ENCODE measurements around the gene SARS1.

SARS1 gene

DNA sequence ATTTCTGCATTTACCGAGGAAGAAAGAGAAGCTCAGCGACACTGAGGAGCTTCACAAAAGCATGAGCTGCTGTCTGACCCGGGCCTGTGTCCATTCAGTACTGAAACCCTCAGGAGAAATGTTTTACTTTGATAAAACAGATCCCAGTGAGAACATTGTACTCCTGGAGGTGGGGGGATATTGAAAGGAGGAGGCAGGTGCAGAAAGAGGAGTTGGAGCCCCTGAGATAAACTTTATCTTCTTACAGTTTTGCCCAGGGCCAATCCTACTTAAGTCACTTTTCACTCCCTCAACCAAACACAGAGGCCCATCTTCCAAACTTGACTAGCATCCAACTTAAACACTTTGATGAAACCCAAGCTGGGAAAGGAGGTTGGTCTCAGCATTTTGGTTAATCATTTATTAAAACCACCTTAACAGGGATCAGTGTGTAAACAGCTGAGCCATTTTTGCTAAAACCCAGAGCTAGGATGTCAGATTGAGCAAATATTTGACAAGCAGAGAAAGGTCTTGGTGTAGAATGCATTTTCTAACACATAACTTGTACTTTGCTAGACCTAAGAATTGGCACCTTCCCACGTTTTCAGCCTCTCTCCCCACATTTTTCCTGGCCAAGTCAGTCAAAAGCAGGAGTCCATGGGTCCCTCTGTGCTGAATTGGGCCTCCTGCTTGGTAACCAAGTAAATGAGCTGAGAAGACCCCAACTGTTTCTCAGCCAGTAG is 32.5 kb upstream of the SARS1 start:
- no peaks in the 10 kb centered on the region for H3K36me3 ChIP-seq
- no peaks in the 10 kb centered on the region for H3K27me3 ChIP-seq
- TF ChIP-seq, protein P1, sequence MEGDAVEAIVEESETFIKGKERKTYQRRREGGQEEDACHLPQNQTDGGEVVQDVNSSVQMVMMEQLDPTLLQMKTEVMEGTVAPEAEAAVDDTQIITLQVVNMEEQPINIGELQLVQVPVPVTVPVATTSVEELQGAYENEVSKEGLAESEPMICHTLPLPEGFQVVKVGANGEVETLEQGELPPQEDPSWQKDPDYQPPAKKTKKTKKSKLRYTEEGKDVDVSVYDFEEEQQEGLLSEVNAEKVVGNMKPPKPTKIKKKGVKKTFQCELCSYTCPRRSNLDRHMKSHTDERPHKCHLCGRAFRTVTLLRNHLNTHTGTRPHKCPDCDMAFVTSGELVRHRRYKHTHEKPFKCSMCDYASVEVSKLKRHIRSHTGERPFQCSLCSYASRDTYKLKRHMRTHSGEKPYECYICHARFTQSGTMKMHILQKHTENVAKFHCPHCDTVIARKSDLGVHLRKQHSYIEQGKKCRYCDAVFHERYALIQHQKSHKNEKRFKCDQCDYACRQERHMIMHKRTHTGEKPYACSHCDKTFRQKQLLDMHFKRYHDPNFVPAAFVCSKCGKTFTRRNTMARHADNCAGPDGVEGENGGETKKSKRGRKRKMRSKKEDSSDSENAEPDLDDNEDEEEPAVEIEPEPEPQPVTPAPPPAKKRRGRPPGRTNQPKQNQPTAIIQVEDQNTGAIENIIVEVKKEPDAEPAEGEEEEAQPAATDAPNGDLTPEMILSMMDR (IDR thresholded peaks at IDR 0.05; ENCODE audit: low read depth, low read length) = no peak
- no peak for DNase-seq
- H3K4me3 ChIP-seq (ENCODE audit: low read depth, low read length) = no peak overlapping the region
- no peaks in the 10 kb centered on the region for H3K4me1 ChIP-seq
- H3K9me3 ChIP-seq = no peaks in the 10 kb centered on the region

DNA sequence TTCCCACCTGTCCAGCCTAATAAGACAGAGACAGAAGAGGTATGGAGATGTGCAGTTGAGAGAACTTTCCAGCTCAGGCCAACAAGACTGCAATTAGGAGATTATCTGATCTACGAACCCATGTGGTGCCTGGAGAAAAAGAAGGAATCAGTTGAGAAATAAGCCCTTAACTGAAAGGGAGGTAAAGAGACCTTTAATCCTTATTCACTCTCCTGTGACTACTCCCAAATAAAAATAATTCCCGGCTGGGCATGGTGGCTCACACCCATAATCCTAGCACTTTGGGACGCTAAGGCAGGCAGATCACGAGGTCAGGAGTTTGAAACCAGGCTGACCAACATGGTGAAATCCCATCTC is 31.9 kb upstream of the SARS1 start:
- no peaks in the 10 kb centered on the region for H3K36me3 ChIP-seq
- no peak for DNase-seq
- H3K9me3 ChIP-seq = no peaks in the 10 kb centered on the region
- H3K4me3 ChIP-seq (ENCODE audit: low read depth, low read length) = no peak overlapping the region
- TF ChIP-seq, protein P1 (IDR thresholded peaks at IDR 0.05; ENCODE audit: low read depth, low read length) = no peak
- H3K4me1 ChIP-seq = no peaks in the 10 kb centered on the region
- H3K27me3 ChIP-seq = no peaks in the 10 kb centered on the region

DNA sequence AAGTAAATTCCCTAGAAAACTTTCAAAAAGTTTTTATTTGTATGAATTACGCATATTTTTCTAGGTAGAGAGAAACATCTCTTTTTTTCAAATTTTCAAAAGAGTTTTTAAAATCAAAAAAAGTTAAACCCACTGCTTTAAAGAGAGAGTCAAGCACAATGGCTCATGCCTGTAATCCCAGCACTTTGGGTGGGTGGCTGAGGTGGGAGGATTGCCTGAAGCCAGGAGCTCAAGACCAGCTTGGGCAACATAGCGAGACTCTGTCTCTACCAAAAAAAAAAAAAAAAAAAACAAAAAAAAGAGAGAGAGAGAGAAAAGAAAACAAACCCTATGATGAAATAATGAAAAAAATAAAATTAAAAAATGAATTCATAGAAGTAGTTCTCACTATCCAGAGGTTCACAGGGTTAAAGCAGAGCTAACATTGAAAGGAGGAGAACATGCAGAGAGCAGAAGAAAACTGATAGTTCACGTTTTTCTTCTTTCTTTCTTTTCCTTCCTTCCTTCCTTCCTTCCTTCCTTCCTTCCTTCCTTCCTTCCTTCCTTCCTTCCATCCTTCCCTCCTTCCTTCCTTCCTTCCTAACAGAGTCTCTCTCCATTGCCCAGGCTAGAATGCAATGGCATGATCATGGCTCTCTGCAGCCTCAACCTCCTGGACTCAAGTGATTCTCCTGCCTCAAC is 30.5 kb upstream of the SARS1 start:
- H3K4me3 ChIP-seq (ENCODE audit: low read depth, low read length) = no peak overlapping the region
- no peaks in the 10 kb centered on the region for H3K27me3 ChIP-seq
- H3K36me3 ChIP-seq = no peaks in the 10 kb centered on the region
- no peaks in the 10 kb centered on the region for H3K9me3 ChIP-seq
- no peaks in the 10 kb centered on the region for H3K4me1 ChIP-seq
- DNase-seq = no peak
- TF ChIP-seq, protein P1 (IDR thresholded peaks at IDR 0.05; ENCODE audit: low read depth, low read length) = no peak

DNA sequence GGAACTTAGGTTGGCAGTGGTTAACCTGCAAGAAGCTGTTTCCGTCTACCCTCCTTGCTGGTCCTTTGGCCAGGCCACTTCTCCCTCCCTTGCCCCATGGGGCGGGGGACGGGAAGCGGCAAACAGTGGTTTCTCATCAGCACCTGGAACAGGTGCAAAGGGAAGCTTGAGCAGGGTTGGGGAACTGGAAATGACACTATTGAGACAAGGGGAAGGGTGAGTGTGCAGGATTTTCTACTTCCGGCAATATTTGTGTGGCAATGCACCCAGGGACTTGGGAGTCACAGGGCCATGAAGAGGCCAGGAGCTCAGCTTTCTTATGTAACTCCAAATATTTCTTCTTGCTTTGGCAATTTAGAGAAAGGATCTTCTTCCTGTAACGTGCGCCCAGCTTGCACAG is 29.0 kb upstream of the SARS1 start:
- no peak for DNase-seq
- Histone ChIP-seq H3K4me1 (no peaks in the 10 kb centered on the region), H3K4me3 (ENCODE audit: low read depth, low read length) (no peak overlapping the region), H3K27me3 (no peaks in the 10 kb centered on the region), H3K36me3 (no peaks in the 10 kb centered on the region), H3K9me3 (no peaks in the 10 kb centered on the region)
- TF ChIP-seq, protein P1 (IDR thresholded peaks at IDR 0.05; ENCODE audit: low read depth, low read length) = no peak

DNA sequence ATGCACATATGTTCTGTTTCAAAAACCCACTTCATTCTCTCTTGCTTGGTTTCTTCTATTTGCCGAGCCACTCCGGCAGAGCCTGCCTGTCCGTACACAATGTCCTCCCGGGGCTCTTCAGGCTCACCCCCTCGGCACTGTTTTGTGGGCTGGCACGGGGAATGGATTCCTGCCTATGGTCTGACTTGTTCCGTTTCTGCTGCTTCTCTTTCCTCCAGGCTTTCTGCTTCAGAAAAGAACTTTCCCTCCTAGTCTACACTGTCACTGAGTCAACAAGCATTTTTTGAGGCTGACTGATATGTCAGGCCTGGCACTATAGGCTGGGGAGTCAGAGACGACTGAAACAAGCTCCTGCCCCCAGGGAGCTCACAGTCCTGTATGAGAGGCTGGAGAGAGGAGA is 28.4 kb upstream of the SARS1 start:
- Histone ChIP-seq H3K36me3 (no peaks in the 10 kb centered on the region), H3K4me3 (ENCODE audit: low read depth, low read length) (no peak overlapping the region), H3K27me3 (no peaks in the 10 kb centered on the region), H3K9me3 (no peaks in the 10 kb centered on the region), H3K4me1 (no peaks in the 10 kb centered on the region)
- DNase-seq = no peak
- TF ChIP-seq, protein P1 (IDR thresholded peaks at IDR 0.05; ENCODE audit: low read depth, low read length) = no peak
